HG03108 (cell line): ENCODE data around the gene KSR2.
"Not testable (repeated sequence)": the region's sequence is repeated elsewhere in the genome, so short reads cannot be mapped to it uniquely, and the experiment has no call there.

ENCODE experiments used
- ATAC-seq: cut with Tn5 transposase; IDR thresholded peaks from one replicate; pipeline ENCODE4 v1.9.1; 2021; ENCODE audit warnings: moderate library complexity; ENCODE audit not compliant: unreplicated experiment

The KSR2 gene

GRCh38 chr12:117649796-117650195 is 319.0 kb downstream of the KSR2 start:
- no peak for ATAC-seq

DNA sequence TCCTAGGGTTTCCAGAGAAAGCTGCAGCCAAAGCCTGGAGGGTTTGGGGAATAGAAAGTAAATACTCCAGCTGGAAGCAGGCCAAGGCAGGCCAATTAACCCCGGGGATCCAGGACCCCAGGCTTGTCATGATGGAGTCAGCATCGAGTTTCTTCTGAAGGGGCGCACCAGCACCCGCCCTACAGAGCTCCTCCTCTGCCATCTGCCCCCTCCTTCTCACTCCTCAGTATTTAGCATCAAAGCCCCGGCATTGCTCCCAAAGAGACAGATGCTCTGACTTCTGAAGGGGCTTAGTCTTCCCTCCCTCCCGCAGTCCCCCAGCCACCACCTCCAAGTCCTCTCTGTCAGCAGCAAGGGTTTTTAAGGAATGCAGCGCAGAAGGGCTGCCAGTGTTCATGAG is 322.3 kb downstream of the KSR2 start:
- no peak for ATAC-seq

- no peak for ATAC-seq
These were observed 323.3 kb downstream of the KSR2 start for GRCh38 chr12:117645473-117645872.

- no peak for ATAC-seq
These were observed 324.8 kb downstream of the KSR2 start for GRCh38 chr12:117643971-117644370.

- no peak for ATAC-seq
These were observed 326.9 kb downstream of the KSR2 start for GRCh38 chr12:117641885-117642284.

- ATAC-seq = no peak
These were observed 328.3 kb downstream of the KSR2 start for GRCh38 chr12:117640511-117640910.

DNA sequence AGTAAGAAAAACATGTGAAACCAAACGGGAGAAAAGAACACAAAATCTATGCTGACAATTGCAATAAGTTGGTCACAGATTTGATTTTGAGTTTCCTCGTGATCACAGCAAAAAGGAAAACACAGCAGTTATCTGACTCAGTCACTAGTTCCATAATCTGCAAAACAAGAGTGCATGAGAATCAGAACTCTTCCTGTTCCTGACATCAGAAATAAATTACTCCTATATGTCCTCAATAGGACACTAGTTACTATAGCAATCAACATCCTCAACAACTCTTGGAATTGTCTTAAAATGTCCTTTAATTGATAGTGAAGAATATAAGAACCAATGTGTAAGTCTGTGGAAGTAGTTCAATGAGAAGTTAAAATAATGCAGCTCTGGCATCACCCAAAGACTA is 339.3 kb downstream of the KSR2 start:
- no peak for ATAC-seq

DNA sequence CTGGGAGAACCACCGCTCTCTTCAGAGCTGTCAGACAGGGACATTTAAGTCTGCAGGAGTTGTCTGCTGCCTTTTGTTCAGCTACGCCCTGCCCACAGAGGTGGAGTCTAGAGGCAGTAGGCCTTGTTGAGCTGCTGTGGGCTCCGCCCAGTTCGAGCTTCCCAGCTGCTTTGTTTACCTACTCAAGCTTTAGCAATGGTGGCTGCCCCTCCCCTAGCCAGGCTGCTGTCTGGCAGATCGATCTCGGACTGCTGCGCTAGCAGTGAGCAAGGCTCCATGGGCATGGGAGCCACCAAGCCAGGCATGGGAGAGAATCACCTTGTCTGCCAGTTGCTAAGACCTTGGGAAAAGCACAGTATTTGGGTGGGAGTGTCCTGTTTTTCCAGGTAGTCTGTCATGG is 340.1 kb downstream of the KSR2 start:
- not testable (repeated sequence) for ATAC-seq

DNA sequence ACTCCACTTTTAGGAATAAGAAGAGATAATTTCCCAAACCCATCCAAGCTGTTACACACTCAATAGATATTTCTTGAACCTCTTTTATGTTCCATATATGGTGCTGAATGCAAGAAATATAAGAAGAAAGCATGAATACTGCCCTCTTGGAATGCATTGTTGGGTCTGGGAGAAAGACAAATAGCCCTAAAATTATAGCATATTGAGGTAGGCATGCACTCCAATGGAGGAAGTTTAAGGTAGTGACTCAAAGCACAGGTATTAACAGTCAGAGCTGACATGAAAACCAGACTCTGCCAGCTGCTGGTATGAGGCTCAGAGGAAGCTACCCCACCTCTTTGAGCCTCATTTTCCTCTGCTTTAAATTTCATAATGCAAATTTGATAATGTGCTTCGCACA is 346.0 kb downstream of the KSR2 start:
- no peak for ATAC-seq

GRCh38 chr12:117622087-117622486 is 346.7 kb downstream of the KSR2 start:
- no peak for ATAC-seq

DNA sequence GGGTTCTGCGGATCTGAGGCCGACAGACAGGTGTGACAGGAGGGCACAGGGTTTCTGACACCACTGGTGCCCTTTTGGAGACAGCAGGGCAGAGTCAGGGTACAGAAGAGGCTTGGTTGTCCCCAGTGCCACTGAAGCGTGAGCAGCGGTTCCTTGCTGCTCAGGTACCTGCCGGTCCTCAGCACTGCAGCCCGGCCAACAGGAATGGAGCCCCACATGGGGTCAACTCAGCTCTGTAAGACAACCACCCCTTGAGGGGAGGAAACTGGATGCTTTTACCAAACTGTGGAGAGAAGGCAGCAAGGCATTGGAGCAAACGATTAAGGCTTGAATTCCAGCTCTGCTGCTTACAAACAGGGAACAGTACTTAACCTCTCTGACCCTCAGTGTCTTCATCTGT is 361.0 kb downstream of the KSR2 start:
- no peak for ATAC-seq

GRCh38 chr12:117606945-117607344 is 361.8 kb downstream of the KSR2 start:
- no peak for ATAC-seq

DNA sequence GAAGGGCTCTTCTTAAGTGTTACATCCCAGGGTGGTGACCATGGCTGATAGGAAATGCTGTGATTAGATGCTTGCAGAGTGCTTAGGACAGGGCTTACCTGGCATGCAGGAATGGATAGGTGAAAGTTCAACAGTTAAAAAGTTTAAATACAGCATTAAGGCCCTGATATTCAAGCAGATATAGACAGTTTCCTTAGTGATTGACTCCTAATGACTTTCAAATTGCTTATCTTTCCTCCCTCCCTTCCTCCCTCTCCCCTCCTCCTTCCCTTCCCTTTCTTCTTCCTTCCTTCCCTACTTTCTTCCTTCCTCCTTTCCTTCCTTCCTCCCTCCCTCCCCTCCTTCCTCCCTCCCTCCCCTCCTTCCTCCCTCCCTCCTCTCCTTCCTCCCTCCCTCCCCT is 362.8 kb downstream of the KSR2 start:
- no peak for ATAC-seq

- no peak for ATAC-seq
These were observed 365.3 kb downstream of the KSR2 start for GRCh38 chr12:117603316-117604113.

- no peak for ATAC-seq
These were observed 368.9 kb downstream of the KSR2 start for GRCh38 chr12:117599849-117600248.

DNA sequence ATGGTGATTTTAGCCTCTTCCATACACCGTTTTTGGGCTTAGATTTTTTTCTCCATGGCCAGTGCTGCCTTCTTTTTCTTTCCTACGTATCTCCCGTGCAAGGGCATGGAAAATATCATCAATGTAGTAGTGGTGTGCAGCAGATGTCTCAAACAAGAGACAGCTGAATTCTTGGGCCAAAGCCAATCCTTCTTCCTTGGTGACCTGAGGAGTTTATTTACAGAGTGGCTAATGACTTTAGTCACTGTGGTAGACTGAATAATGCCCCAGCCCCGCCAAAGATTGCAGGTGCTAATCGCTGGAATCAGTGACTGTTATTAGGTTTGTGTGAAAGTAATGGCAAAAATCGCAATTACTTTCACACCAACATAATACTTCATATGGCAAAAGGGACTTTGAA is 371.8 kb downstream of the KSR2 start:
- no peak for ATAC-seq

GRCh38 chr12:117595751-117596150 is 373.0 kb downstream of the KSR2 start:
- no peak for ATAC-seq

GRCh38 chr12:117594481-117594880 is 374.3 kb downstream of the KSR2 start:
- ATAC-seq = no peak

DNA sequence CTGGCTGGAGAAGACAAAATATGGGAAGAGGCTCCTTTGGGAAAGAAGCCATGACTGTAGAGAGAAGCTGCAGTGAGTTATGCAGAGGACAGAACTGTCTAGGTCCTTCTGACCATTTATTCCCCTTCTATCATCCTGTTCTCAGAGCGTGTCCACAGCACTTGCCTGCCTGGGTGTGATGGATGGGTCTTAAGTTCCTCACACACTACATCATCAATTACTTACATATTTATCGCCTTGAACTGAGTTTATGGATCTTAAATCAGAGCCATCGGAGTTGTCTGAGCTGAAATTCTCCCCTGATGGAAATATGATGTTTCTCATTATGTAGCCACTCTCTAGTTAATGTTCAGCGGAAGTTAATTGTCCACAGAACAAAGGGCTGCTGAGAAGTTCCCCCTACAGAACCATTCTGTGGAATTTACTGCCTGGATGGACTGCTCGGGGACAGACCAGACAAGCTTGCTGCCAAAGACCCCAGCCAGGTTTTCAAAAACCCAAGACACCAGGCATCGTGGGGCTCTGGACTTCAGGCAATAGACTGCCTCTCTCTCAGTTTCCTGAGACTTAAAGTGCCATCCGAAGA is 374.9 kb downstream of the KSR2 start:
- ATAC-seq = no peak

DNA sequence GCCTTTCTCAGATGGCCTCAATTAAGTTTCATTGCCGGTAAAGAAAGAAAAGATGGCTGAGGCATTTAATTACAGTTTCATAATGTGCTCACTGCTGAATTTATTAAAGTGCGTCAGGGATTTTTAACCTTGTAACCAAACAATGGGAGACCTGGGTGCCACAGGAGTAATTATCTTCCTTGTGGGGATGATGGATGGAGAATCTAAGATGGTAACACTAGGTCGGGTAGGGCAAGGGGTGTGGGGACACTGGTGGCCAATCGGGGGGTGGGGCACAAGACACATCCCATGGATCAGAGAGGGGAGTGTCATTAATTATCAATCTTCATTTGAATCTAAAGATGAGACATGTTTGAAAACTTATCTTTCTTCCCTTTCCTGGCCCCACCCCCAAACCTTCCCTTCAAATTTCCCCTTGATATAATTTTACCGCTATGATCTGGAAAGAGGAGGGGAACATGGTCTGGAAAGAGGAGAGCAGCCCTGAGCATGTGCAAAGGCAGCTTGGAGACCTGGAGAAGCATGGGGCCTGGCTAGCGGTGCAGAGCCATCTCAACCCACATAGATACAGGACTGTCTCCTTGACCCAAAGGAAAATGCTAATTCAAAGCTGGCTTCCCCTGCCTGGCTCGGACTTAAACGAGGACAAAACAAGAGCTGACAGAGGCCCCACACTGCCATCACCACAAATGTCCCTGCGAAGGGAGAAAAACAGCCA is 376.0 kb downstream of the KSR2 start:
- no peak for ATAC-seq

- no peak for ATAC-seq
These were observed 377.8 kb downstream of the KSR2 start for GRCh38 chr12:117590999-117591398.

GRCh38 chr12:117590386-117590785 is 378.4 kb downstream of the KSR2 start:
- ATAC-seq = no peak
